ENCODE results near the gene PPP3CB. TPM values are rescaled to one million over a fixed set of nuclear protein-coding genes. Genes with fewer than 3 reads are reported as not detected.

PPP3CB gene
- total and polyA plus RNA-seq, 2 experiments from 2014 or later = 17.9 to 38.5 TPM

- Histone ChIP-seq H3K4me1 (ENCODE audit: insufficient read depth) (no peaks in the 10 kb centered on the region), H3K27me3 (ENCODE audit: insufficient read depth) (no peaks in the 10 kb centered on the region), H3K27ac (ENCODE audit: low read depth) (no peak overlapping the region), H3K4me3 (no peak overlapping the region), H3K4me2 (no peak overlapping the region), H4K20me1 (replicated peaks; ENCODE audit: insufficient read depth) (peaks cover 7% of the 10 kb centered on the region; the same call in 1 of the 2 replicates), H3F3A (replicated peaks; ENCODE audit: low read depth) (no peaks in the 10 kb centered on the region), H2AFZ (no peak overlapping the region), H3K9me2 (ENCODE audit: insufficient read depth) (no peaks in the 10 kb centered on the region), H3K79me2 (replicated peaks; ENCODE audit: insufficient read depth) (peaks cover 10% of the 10 kb centered on the region), H3K36me3 (ENCODE audit: insufficient read depth) (peaks cover 10% of the 10 kb centered on the region)
- ATAC-seq (no peak), DNase-seq (ENCODE audit: low spot score) (no peak)
- Mint-ChIP-seq H3K27me3 (ENCODE audit: insufficient read depth, low read depth, poor library complexity) (no peaks in the 10 kb centered on the region), H3K36me3 (ENCODE audit: low read depth) (peaks cover 47% of the 10 kb centered on the region), H3K27ac (no peak overlapping the region), H3K4me1 (no peaks in the 10 kb centered on the region), H3K4me3 (no peak overlapping the region), H3K9me3 (no peaks in the 10 kb centered on the region)
- TF ChIP-seq, protein P1, sequence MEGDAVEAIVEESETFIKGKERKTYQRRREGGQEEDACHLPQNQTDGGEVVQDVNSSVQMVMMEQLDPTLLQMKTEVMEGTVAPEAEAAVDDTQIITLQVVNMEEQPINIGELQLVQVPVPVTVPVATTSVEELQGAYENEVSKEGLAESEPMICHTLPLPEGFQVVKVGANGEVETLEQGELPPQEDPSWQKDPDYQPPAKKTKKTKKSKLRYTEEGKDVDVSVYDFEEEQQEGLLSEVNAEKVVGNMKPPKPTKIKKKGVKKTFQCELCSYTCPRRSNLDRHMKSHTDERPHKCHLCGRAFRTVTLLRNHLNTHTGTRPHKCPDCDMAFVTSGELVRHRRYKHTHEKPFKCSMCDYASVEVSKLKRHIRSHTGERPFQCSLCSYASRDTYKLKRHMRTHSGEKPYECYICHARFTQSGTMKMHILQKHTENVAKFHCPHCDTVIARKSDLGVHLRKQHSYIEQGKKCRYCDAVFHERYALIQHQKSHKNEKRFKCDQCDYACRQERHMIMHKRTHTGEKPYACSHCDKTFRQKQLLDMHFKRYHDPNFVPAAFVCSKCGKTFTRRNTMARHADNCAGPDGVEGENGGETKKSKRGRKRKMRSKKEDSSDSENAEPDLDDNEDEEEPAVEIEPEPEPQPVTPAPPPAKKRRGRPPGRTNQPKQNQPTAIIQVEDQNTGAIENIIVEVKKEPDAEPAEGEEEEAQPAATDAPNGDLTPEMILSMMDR (conservative IDR thresholded peaks at IDR 0.05; ENCODE audit: low read depth in 2 of 2) = no peak
- TF ChIP-seq ZNF331 (CRISPR knock-in tag; IDR thresholded peaks at IDR 0.05; ENCODE audit: low read depth) = no peak
- no peak for TF ChIP-seq STAT1 (IDR thresholded peaks at IDR 0.05; ENCODE audit: unreplicated experiment)
- no peak for TF ChIP-seq NANOG (IDR thresholded peaks at IDR 0.05; ENCODE audit: borderline replicate concordance)
- TF ChIP-seq, protein P2, sequence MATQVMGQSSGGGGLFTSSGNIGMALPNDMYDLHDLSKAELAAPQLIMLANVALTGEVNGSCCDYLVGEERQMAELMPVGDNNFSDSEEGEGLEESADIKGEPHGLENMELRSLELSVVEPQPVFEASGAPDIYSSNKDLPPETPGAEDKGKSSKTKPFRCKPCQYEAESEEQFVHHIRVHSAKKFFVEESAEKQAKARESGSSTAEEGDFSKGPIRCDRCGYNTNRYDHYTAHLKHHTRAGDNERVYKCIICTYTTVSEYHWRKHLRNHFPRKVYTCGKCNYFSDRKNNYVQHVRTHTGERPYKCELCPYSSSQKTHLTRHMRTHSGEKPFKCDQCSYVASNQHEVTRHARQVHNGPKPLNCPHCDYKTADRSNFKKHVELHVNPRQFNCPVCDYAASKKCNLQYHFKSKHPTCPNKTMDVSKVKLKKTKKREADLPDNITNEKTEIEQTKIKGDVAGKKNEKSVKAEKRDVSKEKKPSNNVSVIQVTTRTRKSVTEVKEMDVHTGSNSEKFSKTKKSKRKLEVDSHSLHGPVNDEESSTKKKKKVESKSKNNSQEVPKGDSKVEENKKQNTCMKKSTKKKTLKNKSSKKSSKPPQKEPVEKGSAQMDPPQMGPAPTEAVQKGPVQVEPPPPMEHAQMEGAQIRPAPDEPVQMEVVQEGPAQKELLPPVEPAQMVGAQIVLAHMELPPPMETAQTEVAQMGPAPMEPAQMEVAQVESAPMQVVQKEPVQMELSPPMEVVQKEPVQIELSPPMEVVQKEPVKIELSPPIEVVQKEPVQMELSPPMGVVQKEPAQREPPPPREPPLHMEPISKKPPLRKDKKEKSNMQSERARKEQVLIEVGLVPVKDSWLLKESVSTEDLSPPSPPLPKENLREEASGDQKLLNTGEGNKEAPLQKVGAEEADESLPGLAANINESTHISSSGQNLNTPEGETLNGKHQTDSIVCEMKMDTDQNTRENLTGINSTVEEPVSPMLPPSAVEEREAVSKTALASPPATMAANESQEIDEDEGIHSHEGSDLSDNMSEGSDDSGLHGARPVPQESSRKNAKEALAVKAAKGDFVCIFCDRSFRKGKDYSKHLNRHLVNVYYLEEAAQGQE (IDR thresholded peaks at IDR 0.05; ENCODE audit: unreplicated experiment) = no peak
- no peak for TF ChIP-seq EZH2 (IDR thresholded peaks at IDR 0.05; ENCODE audit: low read depth, unreplicated experiment)
- TF ChIP-seq POLR2AphosphoS5 (IDR thresholded peaks at IDR 0.05; ENCODE audit: low read depth) = no peak
- TF ChIP-seq EZH2phosphoT487 (IDR thresholded peaks at IDR 0.05; ENCODE audit: unreplicated experiment) = no peak
- no peak for TF ChIP-seq ETS1 (IDR thresholded peaks at IDR 0.05)
- TF ChIP-seq JUNB (IDR thresholded peaks at IDR 0.05; ENCODE audit: unreplicated experiment) = no peak
- no peak for TF ChIP-seq ZNF462 (CRISPR knock-in tag; IDR thresholded peaks at IDR 0.05)
- no peak for TF ChIP-seq CREB1 (CRISPR knock-in tag; IDR thresholded peaks at IDR 0.05; ENCODE audit: low read depth)
- TF ChIP-seq ZNF114 (CRISPR knock-in tag; IDR thresholded peaks at IDR 0.05) = no peak
Measured at GRCh38 chr10:73388228-73388627, 107.6 kb downstream of the PPP3CB start.

All from GM23338 (cell line).